Caco-2 (cell line): Measurements from ENCODE around the gene MSL1. TPM values are rescaled to one million over a fixed set of nuclear protein-coding genes. Genes with fewer than 3 reads are reported as not detected.

Source experiments
- BruUV-seq: library from RNA; stranded (reverse); fragments of 400-500 nt; replicated peaks from 2 replicates; lab custom pipeline; 2021; lab: Mats Ljungman, UMichigan
- CTCF ChIA-PET: fragments of 300-600 bp; sonication (Branson Sonifier 250); formaldehyde crosslinking; loops from one replicate; lab custom pipeline; 2022; ENCODE audit warnings: antibody characterized with exemption; lab: Charles Lee
- POLR2A ChIA-PET: fragments of 300-600 bp; sonication (Branson Sonifier 250); formaldehyde crosslinking; loops from one replicate; lab custom pipeline; 2022; ENCODE audit warnings: antibody characterized with exemption; lab: Charles Lee
- DNase-seq, 2 experiments: peaks; one replicate each; pipeline versions ENCODE4 v3.0.0 to v3.0.0-alpha.2; 2020 to 2022
- H3K27me3 ChIP-seq: replicated peaks from 2 replicates; pipeline ENCODE4 v1.6.0; 2011; ENCODE audit warnings: low read length; ENCODE audit not compliant: control insufficient read depth, insufficient read depth
- H3K36me3 ChIP-seq: 2 replicates; pipeline ENCODE4 v1.5.1; 2011; ENCODE audit warnings: low read length; ENCODE audit not compliant: control insufficient read depth, insufficient read depth
- H3K4me1 ChIP-seq: fragments of 250-450 bp; sonication (Bioruptor Pico); 2 replicates; pipeline ENCODE4 v1.5.1; 2020; ENCODE audit warnings: mild to moderate bottlenecking
- H3K4me3 ChIP-seq: 2 replicates; pipeline ENCODE4 v1.5.1; 2011; ENCODE audit warnings: low read depth, mild to moderate bottlenecking, control low read depth, low read length
- H3K9me3 ChIP-seq: fragments of 250-450 bp; sonication (Bioruptor Pico); 2 replicates; pipeline ENCODE4 v1.5.1; 2020; ENCODE audit warnings: mild to moderate bottlenecking, moderate library complexity
- H3K27ac Mint-ChIP-seq: one replicate; pipeline ENCODE4 v1.8.0; 2022; ENCODE audit warnings: mixed read lengths; ENCODE audit not compliant: unreplicated experiment
- H3K27me3 Mint-ChIP-seq: one replicate; pipeline ENCODE4 v1.8.0; 2022; ENCODE audit warnings: mixed read lengths; ENCODE audit not compliant: insufficient read depth, unreplicated experiment
- H3K36me3 Mint-ChIP-seq: one replicate; pipeline ENCODE4 v1.8.0; 2022; ENCODE audit warnings: mild to moderate bottlenecking, mixed read lengths; ENCODE audit not compliant: insufficient read depth, unreplicated experiment
- H3K4me1 Mint-ChIP-seq: one replicate; pipeline ENCODE4 v1.8.0; 2022; ENCODE audit warnings: low read depth, mixed read lengths; ENCODE audit not compliant: unreplicated experiment
- H3K4me3 Mint-ChIP-seq: one replicate; pipeline ENCODE4 v1.8.0; 2022; ENCODE audit warnings: mild to moderate bottlenecking, moderate library complexity, mixed read lengths; ENCODE audit not compliant: unreplicated experiment
- H3K9me3 Mint-ChIP-seq: one replicate; pipeline ENCODE4 v1.8.0; 2022; ENCODE audit warnings: mixed read lengths; ENCODE audit not compliant: unreplicated experiment
- intact Hi-C: fragments of 100-400 bp; cut with micrococcal nuclease; formaldehyde crosslinking; loops from one replicate; pipeline ENCODE4 v1.10.0; 2022; ENCODE audit not compliant: unreplicated experiment
- total RNA-seq: library from RNA; stranded (reverse); gene quantifications from 2 replicates; pipeline ENCODE4 v1.2.3, GENCODE V29; 2022
- TF ChIP-seq, protein P1 (sequence below), 2 experiments: fragments of 200-600 bp in 1 of 2; IDR thresholded peaks; 1 replicate in 1 of 2; 2 replicates in 1 of 2; pipeline versions ENCODE4 v1.5.1 to v1.8.0; 2011 to 2022; ENCODE audit warnings: antibody characterized with exemption in 1 of 2, control low read depth in 1 of 2, inconsistent platforms in 1 of 2, low read depth in 1 of 2, low read length in 1 of 2, mild to moderate bottlenecking in 1 of 2, moderate library complexity in 1 of 2; ENCODE audit not compliant: insufficient read depth in 1 of 2, severe bottlenecking in 1 of 2, unreplicated experiment in 1 of 2

The MSL1 gene
- total RNA-seq, 1 experiment from 2014 or later: 82.6 TPM

DNA sequence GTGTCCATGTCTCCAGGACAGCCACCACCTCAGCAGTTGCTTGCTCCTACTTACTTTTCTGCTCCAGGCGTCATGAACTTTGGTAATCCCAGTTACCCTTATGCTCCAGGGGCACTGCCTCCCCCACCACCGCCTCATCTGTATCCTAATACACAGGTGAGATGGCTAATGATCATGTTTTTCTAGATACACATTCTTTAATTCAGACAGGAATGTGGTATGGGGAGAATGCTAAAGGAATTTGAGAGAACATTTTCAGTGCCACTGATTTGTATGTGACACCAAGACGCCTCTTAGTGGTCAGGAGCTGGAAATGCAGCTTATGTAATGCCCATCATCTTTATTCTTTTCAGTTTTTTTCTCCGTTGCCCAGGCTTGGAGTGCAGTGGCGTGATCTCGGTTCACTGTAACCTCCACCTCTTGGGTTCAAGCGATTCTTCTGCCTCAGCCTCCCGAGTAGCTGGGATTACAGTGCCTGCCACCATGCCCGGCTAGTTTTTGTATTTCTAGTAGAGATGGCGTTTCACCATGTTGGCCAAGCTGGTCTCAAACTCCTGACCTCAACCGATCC lies 46.6 kb downstream of the MSL1 start:
- TF ChIP-seq, protein P1, sequence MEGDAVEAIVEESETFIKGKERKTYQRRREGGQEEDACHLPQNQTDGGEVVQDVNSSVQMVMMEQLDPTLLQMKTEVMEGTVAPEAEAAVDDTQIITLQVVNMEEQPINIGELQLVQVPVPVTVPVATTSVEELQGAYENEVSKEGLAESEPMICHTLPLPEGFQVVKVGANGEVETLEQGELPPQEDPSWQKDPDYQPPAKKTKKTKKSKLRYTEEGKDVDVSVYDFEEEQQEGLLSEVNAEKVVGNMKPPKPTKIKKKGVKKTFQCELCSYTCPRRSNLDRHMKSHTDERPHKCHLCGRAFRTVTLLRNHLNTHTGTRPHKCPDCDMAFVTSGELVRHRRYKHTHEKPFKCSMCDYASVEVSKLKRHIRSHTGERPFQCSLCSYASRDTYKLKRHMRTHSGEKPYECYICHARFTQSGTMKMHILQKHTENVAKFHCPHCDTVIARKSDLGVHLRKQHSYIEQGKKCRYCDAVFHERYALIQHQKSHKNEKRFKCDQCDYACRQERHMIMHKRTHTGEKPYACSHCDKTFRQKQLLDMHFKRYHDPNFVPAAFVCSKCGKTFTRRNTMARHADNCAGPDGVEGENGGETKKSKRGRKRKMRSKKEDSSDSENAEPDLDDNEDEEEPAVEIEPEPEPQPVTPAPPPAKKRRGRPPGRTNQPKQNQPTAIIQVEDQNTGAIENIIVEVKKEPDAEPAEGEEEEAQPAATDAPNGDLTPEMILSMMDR (IDR thresholded peaks at IDR 0.05; ENCODE audit: insufficient read depth in 1 of 2, low read depth in 1 of 2, low read length in 1 of 2, severe bottlenecking in 1 of 2, unreplicated experiment in 1 of 2): peak; percentile 69 to 89
- intact Hi-C loops: loop anchor here (1.0 kb wide), 2 partner anchors 55 to 155 kb away; no protein-coding TSS in a partner anchor
- Histone ChIP-seq H3K27me3 (no peaks in the 10 kb centered on the region), H3K4me3 (no peak overlapping the region), H3K36me3 (peaks cover 9% of the 10 kb centered on the region), H3K4me1 (peaks cover 7% of the 10 kb centered on the region), H3K9me3 (no peaks in the 10 kb centered on the region)
- Mint-ChIP-seq H3K4me1 (peaks cover 23% of the 10 kb centered on the region), H3K36me3 (peaks cover 99% of the 10 kb centered on the region), H3K9me3 (no peaks in the 10 kb centered on the region), H3K4me3 (peak overlapping the region; percentile 22), H3K27me3 (no peaks in the 10 kb centered on the region), H3K27ac (peak overlapping the region; percentile 87)
- CTCF ChIA-PET: interaction anchor here (0.6 to 3.2 kb wide), 25 partner anchors 9 to 209 kb away, joined by 3 to 67 read pairs (median 4); partner anchors contain the start of genes CASC3, MED24, NR1D1 and RAPGEFL1
- peak; percentile 68 to 71 for DNase-seq
- POLR2A ChIA-PET: interaction anchor here (0.5 to 1.4 kb wide), 5 partner anchors 21 to 69 kb away, joined by 3 to 13 read pairs (median 3); no protein-coding TSS in a partner anchor
- no TSS peak for BruUV-seq

- DNase-seq: no peak
- H3K9me3 ChIP-seq: no peaks in the 10 kb centered on the region
- peaks cover 7% of the 10 kb centered on the region for H3K4me1 ChIP-seq
- no peaks in the 10 kb centered on the region for H3K9me3 Mint-ChIP-seq
- peaks cover 96% of the 10 kb centered on the region for H3K36me3 Mint-ChIP-seq
- no peak overlapping the region for H3K4me3 Mint-ChIP-seq
- H3K27me3 Mint-ChIP-seq: no peaks in the 10 kb centered on the region
- CTCF ChIA-PET: no interaction called here
- H3K27me3 ChIP-seq: no peaks in the 10 kb centered on the region
- TF ChIP-seq, protein P1 (IDR thresholded peaks at IDR 0.05; ENCODE audit: insufficient read depth in 1 of 2, low read depth in 1 of 2, low read length in 1 of 2, severe bottlenecking in 1 of 2, unreplicated experiment in 1 of 2): no peak
- H3K36me3 ChIP-seq: peaks cover 9% of the 10 kb centered on the region
- no peak overlapping the region for H3K4me3 ChIP-seq
- peaks cover 31% of the 10 kb centered on the region for H3K4me1 Mint-ChIP-seq
- BruUV-seq: no TSS peak
- POLR2A ChIA-PET: no interaction called here
- no peak overlapping the region for H3K27ac Mint-ChIP-seq
- intact Hi-C loops: no loop called here
Observed at GRCh38 chr17:40170325-40170724, 48.6 kb downstream of the MSL1 start.

DNA sequence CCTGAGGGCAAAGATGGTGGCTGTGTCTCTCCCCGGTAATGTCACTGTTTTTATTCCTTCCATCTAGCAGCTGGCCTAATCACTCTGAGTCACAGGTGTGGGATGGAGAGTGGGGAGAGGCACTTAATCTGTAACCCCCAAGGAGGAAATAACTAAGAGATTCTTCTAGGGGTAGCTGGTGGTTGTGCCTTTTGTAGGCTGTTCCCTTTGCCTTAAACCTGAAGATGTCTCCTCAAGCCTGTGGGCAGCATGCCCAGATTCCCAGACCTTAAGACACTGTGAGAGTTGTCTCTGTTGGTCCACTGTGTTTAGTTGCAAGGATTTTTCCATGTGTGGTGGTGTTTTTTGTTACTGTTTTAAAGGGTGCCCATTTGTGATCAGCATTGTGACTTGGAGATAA lies 50.0 kb downstream of the MSL1 start:
- Mint-ChIP-seq H3K9me3 (no peaks in the 10 kb centered on the region), H3K27me3 (no peaks in the 10 kb centered on the region), H3K4me1 (peaks cover 34% of the 10 kb centered on the region), H3K36me3 (peaks cover 95% of the 10 kb centered on the region), H3K27ac (peak overlapping the region; percentile 26), H3K4me3 (no peak overlapping the region)
- TF ChIP-seq, protein P1 (IDR thresholded peaks at IDR 0.05; ENCODE audit: insufficient read depth in 1 of 2, low read depth in 1 of 2, low read length in 1 of 2, severe bottlenecking in 1 of 2, unreplicated experiment in 1 of 2): no peak
- H3K4me3 ChIP-seq: no peak overlapping the region
- H3K27me3 ChIP-seq: no peaks in the 10 kb centered on the region
- no peak for DNase-seq
- intact Hi-C loops: no loop called here
- H3K36me3 ChIP-seq: peaks cover 9% of the 10 kb centered on the region
- BruUV-seq: TSS peak; percentile 50
- CTCF ChIA-PET: no interaction called here
- H3K4me1 ChIP-seq: peaks cover 17% of the 10 kb centered on the region
- POLR2A ChIA-PET: no interaction called here
- no peaks in the 10 kb centered on the region for H3K9me3 ChIP-seq
